ENCODE data around the gene CTBP2. TPM values are rescaled to one million over a fixed set of nuclear protein-coding genes. Genes with fewer than 3 reads are reported as not detected.

CTBP2 gene
- total RNA-seq, 4 donors from 2014 or later = 69.7 to 125 (median 84.7) TPM

DNA sequence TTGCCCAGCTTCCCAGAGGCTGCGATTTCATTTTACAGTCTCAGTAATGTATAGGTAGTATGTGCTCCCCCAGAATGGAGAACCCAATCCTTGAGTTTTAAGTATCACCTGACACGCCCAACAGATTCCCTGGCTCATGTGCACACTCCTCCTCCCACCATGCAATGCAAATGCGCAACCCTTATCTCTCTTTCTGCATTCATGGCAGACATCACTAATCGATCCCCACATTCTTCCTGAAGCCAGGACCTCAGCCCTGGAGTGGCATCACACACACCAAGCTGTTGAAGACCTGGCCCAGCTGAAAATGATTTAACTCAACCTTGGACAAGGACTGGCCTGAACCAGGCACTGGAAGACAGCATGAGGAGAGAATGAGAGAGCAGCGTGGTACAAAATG is 150.0 kb downstream of the CTBP2 start:
- H3K27me3 ChIP-seq = no peaks in the 10 kb centered on the region
- no peak for DNase-seq (ENCODE audit: extremely low spot score)
- no peak overlapping the region for H3K27ac ChIP-seq (replicated peaks in 1 of 4)
- peaks cover 0 to 37% (median 11%) of the 10 kb centered on the region in 4 donors for H3K36me3 ChIP-seq
- WGBS = 97% methylated on average over 5 of the region's 5 CpGs
- TF ChIP-seq POLR2AphosphoS5 (IDR thresholded peaks at IDR 0.05) (no peak), EP300 (IDR thresholded peaks at IDR 0.05) (no peak), POLR2A (IDR thresholded peaks at IDR 0.05; ENCODE audit: low read depth) (no peak)
- TF ChIP-seq, protein P1, sequence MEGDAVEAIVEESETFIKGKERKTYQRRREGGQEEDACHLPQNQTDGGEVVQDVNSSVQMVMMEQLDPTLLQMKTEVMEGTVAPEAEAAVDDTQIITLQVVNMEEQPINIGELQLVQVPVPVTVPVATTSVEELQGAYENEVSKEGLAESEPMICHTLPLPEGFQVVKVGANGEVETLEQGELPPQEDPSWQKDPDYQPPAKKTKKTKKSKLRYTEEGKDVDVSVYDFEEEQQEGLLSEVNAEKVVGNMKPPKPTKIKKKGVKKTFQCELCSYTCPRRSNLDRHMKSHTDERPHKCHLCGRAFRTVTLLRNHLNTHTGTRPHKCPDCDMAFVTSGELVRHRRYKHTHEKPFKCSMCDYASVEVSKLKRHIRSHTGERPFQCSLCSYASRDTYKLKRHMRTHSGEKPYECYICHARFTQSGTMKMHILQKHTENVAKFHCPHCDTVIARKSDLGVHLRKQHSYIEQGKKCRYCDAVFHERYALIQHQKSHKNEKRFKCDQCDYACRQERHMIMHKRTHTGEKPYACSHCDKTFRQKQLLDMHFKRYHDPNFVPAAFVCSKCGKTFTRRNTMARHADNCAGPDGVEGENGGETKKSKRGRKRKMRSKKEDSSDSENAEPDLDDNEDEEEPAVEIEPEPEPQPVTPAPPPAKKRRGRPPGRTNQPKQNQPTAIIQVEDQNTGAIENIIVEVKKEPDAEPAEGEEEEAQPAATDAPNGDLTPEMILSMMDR (IDR thresholded peaks at IDR 0.05) = no peak
- H3K9me3 ChIP-seq = no peaks in the 10 kb centered on the region
- intact Hi-C loops (cut with DNase I) = no loop called here
- H3K4me1 ChIP-seq = peaks cover 53 to 83% (median 60%) of the 10 kb centered on the region in 4 donors
- H3K4me3 ChIP-seq = no peak overlapping the region

DNA sequence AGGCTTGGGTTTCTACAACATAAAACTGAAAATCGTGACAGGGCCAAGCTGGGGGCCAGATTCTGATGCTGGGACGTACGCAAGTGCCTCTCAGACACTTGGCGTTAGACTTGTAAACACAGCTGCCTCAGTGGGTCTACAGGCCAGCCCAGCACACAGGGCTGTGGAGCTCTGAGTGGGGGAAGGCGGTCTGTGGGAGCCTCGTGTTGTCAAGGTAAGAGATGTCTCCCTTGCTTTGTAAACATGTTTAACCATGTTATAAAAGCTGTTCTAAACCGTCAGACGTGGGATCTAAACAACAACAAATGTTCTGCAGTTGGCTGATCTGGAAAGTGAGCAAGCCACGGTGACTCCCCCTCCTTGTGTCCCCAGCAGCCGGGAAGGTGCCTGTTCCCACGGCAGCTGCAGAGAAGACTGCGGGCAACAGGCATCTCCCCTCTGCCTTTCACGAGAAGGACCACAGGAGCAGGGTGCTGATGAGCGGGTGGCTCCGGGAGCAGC is 150.7 kb downstream of the CTBP2 start:
- Histone ChIP-seq H3K4me3 (no peak overlapping the region), H3K36me3 (peaks cover 0 to 43% (median 15%) of the 10 kb centered on the region in 4 donors), H3K27me3 (no peaks in the 10 kb centered on the region), H3K4me1 (peaks cover 47 to 80% (median 54%) of the 10 kb centered on the region in 4 donors), H3K9me3 (no peaks in the 10 kb centered on the region), H3K27ac (replicated peaks in 1 of 4) (peak overlapping the region in 1 of 4 donors; percentile 24)
- intact Hi-C loops (cut with DNase I) = no loop called here
- WGBS = 86% methylated on average over 15 of the region's 15 CpGs
- DNase-seq (ENCODE audit: extremely low spot score) = no peak
- TF ChIP-seq, protein P1 (IDR thresholded peaks at IDR 0.05) = no peak
- TF ChIP-seq POLR2A (IDR thresholded peaks at IDR 0.05; ENCODE audit: low read depth) (no peak), POLR2AphosphoS5 (IDR thresholded peaks at IDR 0.05) (no peak), EP300 (IDR thresholded peaks at IDR 0.05) (no peak)

DNA sequence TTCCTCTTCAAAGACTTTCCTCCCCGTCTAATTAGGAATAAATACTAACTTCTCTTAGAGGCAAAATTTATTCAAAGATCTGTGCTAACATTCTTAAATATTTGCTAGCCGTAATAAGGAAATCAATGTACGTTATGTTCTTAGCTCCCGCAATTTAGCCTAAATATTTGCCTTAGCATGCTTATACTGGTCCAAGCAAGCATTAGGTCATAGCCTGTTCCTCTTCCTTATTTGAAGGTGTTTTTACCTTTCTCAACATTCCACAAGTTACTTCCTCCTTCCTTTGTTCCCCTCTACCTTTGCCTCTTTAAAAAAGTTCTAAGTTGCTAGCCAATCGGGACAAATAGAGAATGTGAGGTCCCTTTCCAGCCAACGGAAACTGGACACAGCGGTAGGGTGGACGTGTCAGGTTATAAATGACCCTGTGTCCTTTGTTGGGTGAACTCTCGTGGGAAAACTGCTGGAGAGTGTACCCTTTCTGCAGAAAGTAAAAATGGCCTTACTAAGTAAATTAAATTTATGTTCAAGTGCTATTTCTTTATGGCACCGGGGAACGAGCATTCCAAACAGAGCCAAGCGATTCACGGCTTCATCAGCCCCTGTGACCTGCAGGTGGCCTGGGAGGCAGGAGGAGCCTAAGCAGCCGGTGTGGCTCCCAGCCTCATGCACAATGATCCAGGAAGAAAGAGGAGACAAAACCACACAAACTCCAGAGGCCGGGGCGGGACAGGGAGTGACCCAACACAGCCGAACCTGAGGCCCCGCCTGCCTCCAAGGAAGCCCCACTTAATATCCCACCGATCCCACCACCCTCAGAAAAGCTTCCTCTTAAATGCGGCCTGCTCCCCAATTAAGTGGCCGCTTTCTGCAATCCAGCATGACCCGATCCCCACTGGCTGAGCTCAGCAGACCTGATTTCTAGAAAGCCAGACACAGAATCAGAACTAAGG is 151.4 kb downstream of the CTBP2 start:
- H3K4me3 ChIP-seq = no peak overlapping the region
- intact Hi-C loops (cut with DNase I) = no loop called here
- peak overlapping the region in 1 of 4 donors; percentile 24 for H3K27ac ChIP-seq (replicated peaks in 1 of 4)
- TF ChIP-seq POLR2AphosphoS5 (IDR thresholded peaks at IDR 0.05) (no peak), POLR2A (IDR thresholded peaks at IDR 0.05; ENCODE audit: low read depth) (no peak), EP300 (IDR thresholded peaks at IDR 0.05) (no peak)
- TF ChIP-seq, protein P1 (IDR thresholded peaks at IDR 0.05) = no peak
- no peaks in the 10 kb centered on the region for H3K9me3 ChIP-seq
- 89% methylated on average over 22 of the region's 22 CpGs for WGBS
- peaks cover 0 to 48% (median 16%) of the 10 kb centered on the region in 4 donors for H3K36me3 ChIP-seq
- H3K27me3 ChIP-seq = no peaks in the 10 kb centered on the region
- peaks cover 39 to 78% (median 46%) of the 10 kb centered on the region in 4 donors for H3K4me1 ChIP-seq
- no peak for DNase-seq (ENCODE audit: extremely low spot score)

DNA sequence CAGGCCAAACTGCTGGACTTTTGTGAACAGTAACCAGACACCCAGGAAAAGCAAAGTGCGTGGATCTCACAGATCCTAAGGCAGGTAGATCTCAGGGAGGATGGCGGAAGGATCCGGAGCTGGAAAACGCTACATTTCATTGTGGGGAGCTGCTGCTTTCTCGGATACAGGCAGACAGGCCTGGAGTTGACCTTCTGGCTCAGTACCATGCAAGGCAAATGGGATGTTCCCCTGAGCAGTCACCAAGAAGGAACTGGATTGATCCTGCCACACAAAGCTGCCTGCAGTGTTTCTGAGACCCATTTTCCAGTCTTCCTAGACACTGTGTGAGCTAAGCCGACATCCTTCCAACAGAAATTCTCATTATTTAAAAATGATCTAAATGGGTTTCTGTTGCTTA is 152.9 kb downstream of the CTBP2 start:
- Histone ChIP-seq H3K36me3 (peaks cover 3 to 57% (median 27%) of the 10 kb centered on the region in 4 donors), H3K9me3 (no peaks in the 10 kb centered on the region), H3K27ac (replicated peaks in 1 of 4) (peak overlapping the region in 2 of 4 donors; percentile 6 to 24), H3K27me3 (no peaks in the 10 kb centered on the region), H3K4me3 (no peak overlapping the region), H3K4me1 (peaks cover 32 to 78% (median 47%) of the 10 kb centered on the region in 4 donors)
- TF ChIP-seq POLR2AphosphoS5 (IDR thresholded peaks at IDR 0.05) (no peak), POLR2A (IDR thresholded peaks at IDR 0.05; ENCODE audit: low read depth) (no peak), EP300 (IDR thresholded peaks at IDR 0.05) (no peak)
- TF ChIP-seq, protein P1 (IDR thresholded peaks at IDR 0.05) = no peak
- 86% methylated on average over 6 of the region's 6 CpGs for WGBS
- no peak for DNase-seq (ENCODE audit: extremely low spot score)
- intact Hi-C loops (cut with DNase I) = no loop called here
